Measurements from ENCODE around the gene AFDN.

Gene AFDN, protein sequence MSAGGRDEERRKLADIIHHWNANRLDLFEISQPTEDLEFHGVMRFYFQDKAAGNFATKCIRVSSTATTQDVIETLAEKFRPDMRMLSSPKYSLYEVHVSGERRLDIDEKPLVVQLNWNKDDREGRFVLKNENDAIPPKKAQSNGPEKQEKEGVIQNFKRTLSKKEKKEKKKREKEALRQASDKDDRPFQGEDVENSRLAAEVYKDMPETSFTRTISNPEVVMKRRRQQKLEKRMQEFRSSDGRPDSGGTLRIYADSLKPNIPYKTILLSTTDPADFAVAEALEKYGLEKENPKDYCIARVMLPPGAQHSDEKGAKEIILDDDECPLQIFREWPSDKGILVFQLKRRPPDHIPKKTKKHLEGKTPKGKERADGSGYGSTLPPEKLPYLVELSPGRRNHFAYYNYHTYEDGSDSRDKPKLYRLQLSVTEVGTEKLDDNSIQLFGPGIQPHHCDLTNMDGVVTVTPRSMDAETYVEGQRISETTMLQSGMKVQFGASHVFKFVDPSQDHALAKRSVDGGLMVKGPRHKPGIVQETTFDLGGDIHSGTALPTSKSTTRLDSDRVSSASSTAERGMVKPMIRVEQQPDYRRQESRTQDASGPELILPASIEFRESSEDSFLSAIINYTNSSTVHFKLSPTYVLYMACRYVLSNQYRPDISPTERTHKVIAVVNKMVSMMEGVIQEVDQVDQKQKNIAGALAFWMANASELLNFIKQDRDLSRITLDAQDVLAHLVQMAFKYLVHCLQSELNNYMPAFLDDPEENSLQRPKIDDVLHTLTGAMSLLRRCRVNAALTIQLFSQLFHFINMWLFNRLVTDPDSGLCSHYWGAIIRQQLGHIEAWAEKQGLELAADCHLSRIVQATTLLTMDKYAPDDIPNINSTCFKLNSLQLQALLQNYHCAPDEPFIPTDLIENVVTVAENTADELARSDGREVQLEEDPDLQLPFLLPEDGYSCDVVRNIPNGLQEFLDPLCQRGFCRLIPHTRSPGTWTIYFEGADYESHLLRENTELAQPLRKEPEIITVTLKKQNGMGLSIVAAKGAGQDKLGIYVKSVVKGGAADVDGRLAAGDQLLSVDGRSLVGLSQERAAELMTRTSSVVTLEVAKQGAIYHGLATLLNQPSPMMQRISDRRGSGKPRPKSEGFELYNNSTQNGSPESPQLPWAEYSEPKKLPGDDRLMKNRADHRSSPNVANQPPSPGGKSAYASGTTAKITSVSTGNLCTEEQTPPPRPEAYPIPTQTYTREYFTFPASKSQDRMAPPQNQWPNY (N-terminal part only)

DNA sequence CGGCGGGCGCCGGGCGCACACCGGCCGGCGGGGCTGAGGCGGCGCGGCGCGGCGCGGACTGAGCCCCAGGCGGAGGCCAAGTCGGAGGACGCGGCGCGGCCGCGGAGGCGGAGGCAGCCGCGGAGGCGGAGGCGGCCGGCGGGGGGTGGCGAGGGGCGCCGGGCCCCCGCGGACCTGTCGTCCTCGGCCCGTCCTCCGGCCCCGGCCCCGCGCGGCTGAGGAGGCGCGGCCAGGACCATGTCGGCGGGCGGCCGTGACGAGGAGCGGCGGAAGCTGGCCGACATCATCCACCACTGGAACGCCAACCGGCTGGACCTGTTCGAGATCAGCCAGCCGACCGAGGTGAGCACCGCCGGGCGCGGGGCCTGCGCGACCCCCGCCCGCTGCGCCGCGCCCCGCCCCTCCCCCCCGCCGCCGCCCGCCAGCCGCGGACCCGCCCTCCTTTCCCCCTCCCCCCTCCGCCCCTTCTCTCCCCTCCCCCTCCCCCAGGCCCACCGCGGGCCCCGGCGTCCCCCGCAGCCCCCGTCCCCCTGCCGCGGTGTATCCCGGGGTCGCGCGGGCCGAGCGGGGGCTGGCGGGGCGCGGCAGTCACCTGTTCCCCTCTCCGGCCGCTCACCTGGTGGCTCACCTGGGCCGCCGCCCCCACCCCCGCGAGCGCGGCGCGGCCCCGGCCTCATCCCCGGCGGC is at the start of gene AFDN:
AFDN (plus strand) TSS at position 16 of the 687 bp plus-strand sequence; CDS start at position 238, 222 bp downstream.
- no peak for DNase-seq (ENCODE audit: low spot score)

DNA sequence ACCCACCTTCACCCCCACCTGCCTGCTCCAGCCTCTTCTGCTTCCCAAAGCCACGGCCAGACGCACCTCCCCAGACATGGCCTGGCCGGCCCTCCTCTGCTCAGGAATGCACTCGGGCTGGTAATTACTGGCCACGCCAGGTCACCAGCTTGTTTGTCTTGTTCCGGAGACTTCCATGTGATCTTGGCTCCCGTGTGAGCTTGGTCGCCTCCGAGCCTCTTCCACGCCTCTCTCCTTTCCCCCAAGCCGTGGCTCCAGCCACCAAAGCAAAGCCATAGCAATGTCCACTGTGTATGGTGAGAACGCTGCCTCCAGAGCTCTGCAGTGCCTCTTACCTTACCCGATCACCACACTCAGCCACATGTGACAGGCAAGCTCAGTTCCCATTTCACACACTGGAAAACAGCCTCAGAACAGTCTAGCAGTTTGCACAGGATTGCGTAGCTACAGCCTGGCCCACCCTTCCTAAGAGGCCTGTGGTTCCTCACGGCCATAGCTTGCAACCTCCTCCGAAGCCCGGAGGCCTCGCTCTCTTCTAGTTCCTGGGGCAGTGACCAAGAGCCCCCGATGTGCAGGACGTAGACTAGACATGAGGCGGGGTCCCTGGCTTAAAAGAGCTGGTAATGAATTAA is 48.1 kb upstream of the AFDN start:
- no peak for DNase-seq (ENCODE audit: low spot score)

DNA sequence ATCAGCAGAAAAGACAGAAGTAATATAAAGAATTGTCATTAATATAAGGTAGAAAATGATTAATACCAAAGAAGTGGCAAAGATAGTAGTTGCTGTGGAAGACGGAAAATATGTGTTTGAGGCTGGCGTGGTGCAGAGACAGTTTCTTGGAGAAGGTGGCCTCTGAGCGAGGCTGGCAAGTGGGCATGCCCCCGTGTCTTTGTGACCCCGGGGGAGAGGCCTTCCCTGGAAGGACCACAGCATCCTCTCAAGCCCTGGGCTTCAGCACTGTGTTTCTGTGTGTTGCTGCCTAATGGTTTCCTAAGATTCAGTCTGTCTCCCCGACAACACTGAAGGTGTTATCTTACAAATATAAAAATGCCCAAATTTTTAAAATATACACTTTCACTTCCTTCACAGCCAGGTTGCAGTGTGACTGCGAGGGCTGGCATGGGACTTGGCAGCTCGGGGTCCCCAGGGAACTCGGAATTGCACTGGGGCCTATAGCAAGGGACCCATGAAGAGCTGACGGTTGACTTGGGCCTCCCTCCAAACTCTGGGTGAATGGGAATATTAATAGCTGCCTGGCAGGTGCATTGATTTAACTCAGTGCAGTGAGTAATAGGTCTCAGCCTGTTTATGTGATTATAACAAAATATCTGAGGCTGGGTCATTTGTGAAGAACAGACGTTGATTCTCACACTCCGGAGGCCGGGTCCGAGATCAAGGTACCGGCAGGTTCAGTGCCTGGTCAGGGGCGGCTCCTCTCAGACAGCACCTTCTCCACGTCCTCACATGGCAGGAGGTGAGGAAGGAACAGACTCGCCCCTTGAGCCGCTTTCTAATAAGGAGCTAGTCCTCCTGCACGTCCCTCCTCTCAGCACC is 47.4 kb upstream of the AFDN start:
- no peak for DNase-seq (ENCODE audit: low spot score)

DNA sequence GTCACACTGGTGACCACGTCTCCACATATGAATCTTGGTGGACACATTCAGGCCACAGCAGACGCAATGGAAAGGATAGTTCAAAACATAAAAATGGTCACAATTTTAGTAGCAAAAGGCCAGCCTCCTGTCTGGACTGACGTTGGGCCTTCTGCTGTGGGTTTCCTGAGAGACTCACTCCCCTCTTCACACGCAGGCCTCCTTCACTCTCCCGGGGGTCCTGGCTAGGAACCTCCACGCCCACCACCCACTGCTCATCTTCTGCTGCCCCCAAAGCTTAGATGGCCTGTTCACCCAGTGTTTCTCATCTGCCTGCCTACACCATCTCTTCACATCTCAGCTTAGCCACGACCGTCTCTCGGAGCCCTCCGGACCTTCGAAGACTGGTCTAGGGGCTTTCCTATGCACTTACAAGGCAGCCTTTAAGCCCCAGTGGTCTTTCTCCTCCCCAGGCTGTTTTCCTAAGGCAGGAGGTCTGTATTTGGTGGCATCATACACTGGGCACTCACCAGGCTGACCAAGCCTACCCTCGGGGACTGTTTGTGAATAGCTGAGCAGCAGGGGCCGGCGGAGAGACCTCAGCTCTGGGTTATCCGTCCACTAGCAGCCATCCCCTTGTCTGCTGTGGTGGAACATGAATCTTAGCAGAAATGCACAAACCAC is 46.6 kb upstream of the AFDN start:
- DNase-seq (ENCODE audit: low spot score): no peak

DNA sequence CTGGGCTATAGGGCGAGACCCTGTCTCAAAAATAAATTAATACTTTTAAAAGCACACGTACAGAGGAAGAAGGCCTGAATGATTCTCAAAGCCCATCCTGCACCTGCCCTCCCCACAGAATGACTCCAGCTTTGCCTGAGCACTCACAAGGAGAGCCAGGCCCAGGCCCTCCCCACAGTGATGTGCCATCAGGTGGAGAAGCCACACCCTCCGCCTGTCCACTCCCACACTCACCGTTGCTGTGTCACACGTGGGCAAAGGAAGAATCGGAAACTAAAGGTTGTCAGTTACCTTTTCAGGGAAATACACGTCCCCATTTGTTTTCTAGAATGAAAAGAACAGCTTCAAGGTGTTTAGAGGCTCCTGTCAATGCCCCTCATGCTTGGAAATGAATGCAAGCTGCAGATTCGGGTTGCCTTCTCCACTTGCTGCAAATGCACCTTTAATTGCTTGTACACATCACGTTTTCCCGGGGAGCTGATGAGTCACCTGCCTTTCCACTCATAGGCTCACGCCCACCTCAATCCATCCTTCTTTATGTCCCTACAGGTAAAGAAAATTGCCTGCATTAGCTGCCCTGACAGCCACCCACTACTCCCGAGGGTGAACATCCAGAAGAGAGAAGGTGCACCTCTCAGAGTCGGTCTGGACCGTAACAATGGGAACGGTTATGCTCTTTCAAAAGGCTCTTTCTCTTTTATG is 45.5 kb upstream of the AFDN start:
- no peak for DNase-seq (ENCODE audit: low spot score)

DNA sequence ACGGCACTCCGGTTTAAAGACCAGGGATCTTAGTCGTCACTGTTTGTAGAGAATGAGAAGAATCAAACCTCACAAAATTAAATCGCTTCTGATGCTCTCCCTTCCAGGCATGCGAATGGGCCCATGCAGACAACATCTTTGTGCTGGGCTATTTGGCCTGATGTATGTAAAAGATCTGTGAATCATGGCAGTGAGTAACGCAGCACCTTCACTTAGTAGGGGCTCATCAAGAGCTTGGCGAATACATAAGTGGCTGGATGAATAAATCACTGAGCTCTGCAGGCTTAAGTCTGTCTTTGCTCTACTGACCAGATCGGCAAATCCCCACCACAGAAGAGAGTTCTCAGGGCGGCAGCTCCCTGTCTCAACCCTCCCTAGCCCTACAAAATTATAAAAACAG is 44.8 kb upstream of the AFDN start:
- DNase-seq (ENCODE audit: low spot score): no peak

DNA sequence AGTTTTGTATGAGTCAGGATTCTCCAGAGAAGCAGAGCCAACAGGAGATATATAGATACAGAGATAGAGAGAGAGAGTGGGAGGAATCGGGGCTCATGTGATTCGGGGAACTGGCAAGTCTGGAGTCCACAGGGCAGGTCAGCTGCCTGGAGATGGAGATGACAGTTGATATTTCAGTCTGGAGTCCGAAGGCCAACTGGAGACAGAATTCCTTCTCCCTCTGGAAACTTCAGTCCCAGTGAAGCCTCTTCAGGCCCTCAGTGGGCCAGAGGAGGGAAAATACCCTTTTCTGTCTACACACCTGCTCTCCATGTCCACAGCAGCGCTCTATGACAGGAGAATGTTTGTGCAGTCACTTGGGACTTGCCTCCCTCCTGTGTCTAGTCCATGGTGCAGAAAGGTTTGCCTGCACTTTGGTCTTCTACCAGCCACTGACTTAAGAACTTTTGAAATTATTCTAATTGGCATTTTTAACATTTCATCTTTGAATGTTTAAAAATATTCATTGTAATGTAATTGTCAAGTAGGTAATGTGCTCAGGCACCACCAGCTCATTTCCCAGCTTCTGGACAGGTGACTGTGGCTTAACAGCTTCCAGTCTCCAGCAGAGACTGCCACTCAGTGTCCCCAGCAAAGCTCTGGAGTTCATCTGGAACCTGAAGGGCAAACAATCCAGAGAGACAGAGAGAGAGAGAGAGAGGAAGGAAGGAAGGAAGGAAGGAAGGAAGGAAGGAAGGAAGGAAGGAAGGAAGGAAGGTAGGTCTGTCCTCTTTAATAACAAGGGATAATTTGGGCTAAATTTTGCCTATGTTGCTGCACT is 43.8 kb upstream of the AFDN start:
- DNase-seq (ENCODE audit: low spot score): no peak

DNA sequence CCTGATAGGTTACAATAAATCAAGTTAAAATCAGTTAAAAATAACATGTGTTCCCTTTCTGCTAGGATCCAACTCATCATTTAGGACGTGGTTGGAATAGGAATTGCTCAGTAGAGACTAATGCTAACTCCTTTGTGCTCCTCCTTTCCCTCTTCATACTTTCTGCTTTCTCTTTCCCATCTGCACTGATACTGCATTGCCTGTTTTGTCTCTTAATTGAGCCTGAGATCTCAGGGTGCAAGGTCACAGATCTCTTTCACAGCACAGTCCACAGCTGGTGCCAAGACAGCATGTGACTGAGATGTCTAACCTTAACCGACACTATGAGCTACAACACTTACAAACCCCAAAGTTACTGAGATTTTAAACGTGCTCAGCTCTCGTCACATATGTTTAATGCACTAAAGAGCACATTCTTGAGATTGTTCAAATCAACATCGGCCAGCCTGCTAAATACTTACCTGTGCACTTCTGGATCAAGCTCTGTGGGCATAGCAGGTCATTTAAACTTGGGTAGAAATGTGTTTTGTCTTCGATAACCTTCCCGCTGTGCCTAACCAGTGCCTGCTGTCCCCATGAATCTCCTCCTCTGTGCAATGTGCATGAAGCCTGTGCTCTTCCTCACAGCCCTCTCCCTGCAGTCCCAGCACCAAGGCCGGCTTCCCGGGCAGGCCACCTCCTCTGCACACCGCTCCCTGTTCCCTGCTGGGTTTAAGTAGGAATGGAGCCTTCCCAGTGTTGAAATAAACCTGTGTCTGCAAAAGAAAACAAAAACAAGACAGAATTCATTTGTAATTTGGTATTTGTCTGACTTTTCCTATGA is 39.6 kb upstream of the AFDN start:
- no peak for DNase-seq (ENCODE audit: low spot score)

DNA sequence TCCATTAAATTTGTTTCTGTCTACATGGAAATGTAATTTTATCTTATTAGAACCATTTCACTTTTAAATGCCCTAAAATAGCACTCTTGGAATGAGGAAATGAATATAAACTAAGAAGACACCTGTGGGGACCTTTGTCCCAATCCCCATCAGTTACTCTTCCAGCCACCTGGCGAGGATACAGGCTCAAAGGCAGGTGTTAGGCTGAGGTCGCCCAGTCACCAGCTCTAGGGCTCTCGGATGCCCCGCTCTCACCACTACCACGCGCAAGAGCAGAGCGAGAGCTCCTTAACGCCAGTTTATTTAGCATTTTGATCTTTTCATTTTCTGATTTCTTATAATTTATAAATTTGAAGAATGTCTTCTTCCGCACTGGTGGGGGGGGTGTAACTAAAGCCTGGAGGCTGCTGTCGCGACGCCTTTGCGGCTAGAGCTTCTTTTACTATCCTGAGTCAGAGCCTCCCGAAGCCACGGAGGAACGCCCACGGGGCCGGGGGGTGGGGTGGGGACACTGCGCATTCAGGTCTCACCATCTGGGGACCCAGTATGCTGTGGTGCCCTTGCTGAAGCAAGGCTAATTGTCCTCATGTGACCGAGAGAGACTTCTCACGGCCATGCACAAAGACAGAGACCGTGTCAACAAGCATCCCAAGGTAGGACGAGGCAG is 38.7 kb upstream of the AFDN start:
- no peak for DNase-seq (ENCODE audit: low spot score)

DNA sequence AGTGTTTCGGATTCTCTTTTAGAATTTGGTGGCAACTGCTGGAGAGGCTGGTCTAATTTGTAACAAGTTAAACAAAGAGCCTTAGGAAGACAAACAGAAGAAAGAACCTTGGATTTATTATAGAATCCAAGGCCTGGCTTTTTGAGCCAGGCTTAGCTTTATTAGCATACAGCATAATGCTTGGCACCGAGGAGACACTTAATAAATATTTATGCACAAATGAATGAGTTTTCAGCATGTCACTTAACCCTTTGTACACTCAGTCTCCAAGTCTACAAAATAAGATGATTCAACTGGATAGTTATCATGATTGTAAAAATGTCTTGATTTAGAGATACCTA is 38.2 kb upstream of the AFDN start:
- DNase-seq (ENCODE audit: low spot score): no peak

DNA sequence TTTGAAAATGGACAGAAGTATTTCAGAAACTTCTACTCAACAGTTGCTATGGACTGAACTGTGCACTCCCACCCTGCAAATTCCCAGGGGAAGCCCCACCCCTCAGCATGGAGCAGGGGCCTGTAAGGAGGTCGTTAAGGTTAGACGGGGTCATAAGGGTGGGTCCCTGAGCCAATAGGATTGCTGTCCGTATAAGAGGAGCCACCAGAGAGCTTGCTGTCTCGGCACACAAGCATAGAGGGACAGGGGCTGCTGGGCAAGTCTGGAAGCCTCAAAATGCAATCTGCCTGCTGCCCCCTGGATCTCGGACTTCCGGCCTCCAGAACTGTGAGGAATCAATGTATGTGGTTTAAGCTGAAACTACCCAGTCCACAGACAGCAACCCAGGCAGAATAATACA is 37.4 kb upstream of the AFDN start:
- DNase-seq (ENCODE audit: low spot score): no peak

DNA sequence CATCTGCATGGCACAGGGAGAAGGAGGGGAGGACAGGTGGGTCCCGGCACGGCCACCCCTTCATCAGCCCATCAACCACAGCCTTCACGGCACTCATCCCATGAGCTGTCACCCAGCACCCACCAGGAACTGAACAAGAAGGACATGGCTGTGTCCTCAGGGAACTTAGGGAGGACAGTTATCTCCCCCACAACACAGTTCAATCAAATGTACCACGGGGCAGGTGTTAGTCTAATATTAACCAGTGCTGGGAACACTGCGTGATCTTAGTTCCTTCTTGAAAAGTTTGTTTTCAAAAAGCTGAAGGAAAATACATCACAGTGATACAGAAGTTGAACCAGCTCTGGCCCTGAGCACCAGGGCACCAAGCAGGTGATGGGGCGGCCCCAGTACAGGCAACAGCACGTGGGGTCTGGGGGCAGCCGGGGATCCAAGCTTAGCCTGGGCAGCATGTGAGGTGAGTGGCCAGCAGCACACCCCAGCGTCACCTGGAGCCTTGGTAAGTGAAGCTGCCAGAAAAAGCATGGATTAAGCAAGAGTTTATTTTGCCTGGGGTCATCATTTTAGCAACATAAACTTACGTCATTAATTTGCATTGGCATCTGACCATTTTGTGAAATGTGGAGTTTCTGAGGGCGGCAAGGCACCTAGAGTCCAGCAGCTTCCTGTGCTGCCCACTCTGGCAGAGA is 35.5 kb upstream of the AFDN start:
- no peak for DNase-seq (ENCODE audit: low spot score)

DNA sequence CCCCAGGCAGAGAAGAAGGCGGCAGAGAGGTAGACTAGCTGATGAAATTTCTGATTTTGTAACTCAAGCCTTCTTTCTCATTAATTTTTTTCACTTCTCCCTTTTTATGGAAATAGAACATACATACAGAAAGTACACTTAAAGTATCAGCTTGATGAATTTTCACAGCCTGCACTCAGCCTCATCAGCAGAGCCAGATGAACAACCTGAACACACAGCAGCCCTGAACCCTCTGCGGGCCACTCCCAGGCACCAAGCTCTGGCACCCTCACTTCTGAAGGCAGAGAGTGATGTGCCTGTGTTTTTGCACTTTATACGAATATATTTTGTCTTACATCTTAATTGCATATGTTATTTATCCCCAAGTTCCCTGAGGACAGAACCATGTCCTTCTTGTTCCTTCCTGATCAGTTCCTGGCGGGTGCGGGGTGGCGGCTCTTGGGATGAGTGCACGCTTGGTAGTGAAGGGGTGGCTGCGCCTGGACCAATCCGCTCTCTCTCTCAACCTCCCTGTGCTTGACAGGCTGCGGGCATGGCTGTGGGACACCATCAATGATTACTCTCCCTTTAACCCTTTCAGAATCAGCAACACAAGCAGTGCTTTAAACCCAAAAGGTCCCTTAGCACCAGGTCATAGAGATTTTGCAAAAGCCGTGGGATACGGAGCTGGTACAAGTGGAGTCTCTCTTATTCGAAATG is 34.8 kb upstream of the AFDN start:
- DNase-seq (ENCODE audit: low spot score): no peak

DNA sequence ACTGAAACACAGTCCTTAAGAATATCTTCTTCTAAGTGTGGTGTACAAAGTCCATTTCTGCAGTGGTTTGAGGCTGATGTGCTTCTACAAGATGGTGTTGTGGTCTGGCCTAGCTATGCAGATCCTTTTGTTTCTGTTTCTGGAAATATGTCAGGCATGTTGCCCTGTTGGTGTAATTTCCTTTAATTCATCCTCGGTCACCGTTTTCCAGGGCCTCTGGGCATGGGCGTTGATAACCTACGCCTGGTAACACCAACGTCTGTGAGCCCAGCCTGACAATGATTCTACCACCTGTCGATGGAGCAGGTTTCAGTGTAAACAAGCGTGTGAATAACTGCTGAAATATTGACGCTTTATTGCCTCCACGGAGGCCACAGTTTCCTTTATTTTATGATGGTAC is 33.3 kb upstream of the AFDN start:
- DNase-seq (ENCODE audit: low spot score): no peak
